HepG2 (cell line): Measurements from ENCODE around the gene SNRNP200. TPM values are rescaled to one million over a fixed set of nuclear protein-coding genes. Genes with fewer than 3 reads are reported as not detected.

ENCODE experiments used
- ATAC-seq: fragments of 200-7000 bp; cut with Tn5 transposase; 3 replicates; pipeline ENCODE4 v1.9.1; 2020; ENCODE audit warnings: mild to moderate bottlenecking, moderate library complexity
- BruUV-seq: library from RNA; stranded (reverse); fragments of 400-500 nt; replicated peaks from 2 replicates; lab custom pipeline; 2021; lab: Mats Ljungman, UMichigan
- CTCF ChIA-PET: fragments of 300-600 bp; formaldehyde crosslinking; extraction: SDS; loops from one replicate; lab custom pipeline; 2021; ENCODE audit warnings: low total read pairs, inconsistent platforms, low intra/inter-chr PET ratio; lab: Yijun Ruan, JAX
- POLR2A ChIA-PET: fragments of 350-600 bp; sonication (Branson Sonifier 250); formaldehyde crosslinking; loops from one replicate; lab custom pipeline; 2020; ENCODE audit warnings: antibody characterized with exemption, inconsistent platforms; lab: Yijun Ruan, JAX
- DNase-seq: peaks from one replicate; pipeline ENCODE4 v3.0.0-alpha.2; 2015; ENCODE audit warnings: low spot score
- FAIRE-seq: peaks from 3 replicates; lab custom pipeline; 2011; peaks lifted over from hg19 to GRCh38; lab: Jason Lieb, UNC
- H2AFZ ChIP-seq: one replicate; pipeline ENCODE4 v1.6.1; 2011; ENCODE audit warnings: low read length, inconsistent platforms
- H3K27ac ChIP-seq: fragments of 300-600 bp; 3 replicates; pipeline ENCODE4 v1.8.0; 2011; ENCODE audit warnings: mixed run types, mild to moderate bottlenecking, mixed read lengths, low read length, inconsistent platforms; ENCODE audit not compliant: insufficient read depth; ENCODE audit errors: extremely low read length
- H3K27me3 ChIP-seq, 2 experiments: fragments of 200-600 bp in 1 of 2; 2 replicates in 1 of 2; 3 replicates in 1 of 2; pipeline versions ENCODE4 v1.6.0 to v1.8.0; 2011; ENCODE audit warnings: low read length in 2 of 2, mild to moderate bottlenecking in 2 of 2, moderate library complexity in 2 of 2, inconsistent platforms in 1 of 2; ENCODE audit not compliant: insufficient read depth in 2 of 2, control insufficient read depth in 1 of 2
- H3K36me3 ChIP-seq, 2 experiments: fragments of 200-600 bp in 1 of 2; replicated peaks in 1 of 2; 2 replicates in 1 of 2; 3 replicates in 1 of 2; pipeline versions ENCODE4 v1.5.1 to v1.8.0; 2011; ENCODE audit warnings: low read length in 2 of 2, inconsistent platforms in 1 of 2; ENCODE audit not compliant: insufficient read depth in 2 of 2, control insufficient read depth in 1 of 2
- H3K4me1 ChIP-seq: 2 replicates; pipeline ENCODE4 v1.5.1; 2012; ENCODE audit warnings: low read length, inconsistent platforms; ENCODE audit not compliant: insufficient read depth
- H3K4me2 ChIP-seq: 2 replicates; pipeline ENCODE4 v1.6.0; 2011; ENCODE audit warnings: low read depth, low read length, inconsistent platforms
- H3K4me3 ChIP-seq, 3 experiments: fragments of 200-600 bp in 1 of 3; sonication (generic), shearing (Covaris generic) in 1 of 3; replicated peaks in 1 of 3; 2 replicates each; pipeline ENCODE4 v1.5.1; 2011 to 2016; ENCODE audit warnings: low read length in 3 of 3, inconsistent platforms in 2 of 3, low read depth in 2 of 3, mild to moderate bottlenecking in 2 of 3, control low read depth in 1 of 3, mixed read lengths in 1 of 3; ENCODE audit not compliant: insufficient read depth in 1 of 3
- H3K79me2 ChIP-seq: one replicate; pipeline ENCODE4 v1.6.1; 2011; ENCODE audit warnings: low read length, inconsistent platforms; ENCODE audit not compliant: insufficient read depth
- H3K9ac ChIP-seq: 2 replicates; pipeline ENCODE4 v1.6.0; 2011; ENCODE audit warnings: mild to moderate bottlenecking, low read depth, low read length, inconsistent platforms; ENCODE audit not compliant: insufficient read depth
- H3K9me3 ChIP-seq: 2 replicates; pipeline ENCODE4 v1.5.1; 2012; ENCODE audit warnings: mild to moderate bottlenecking, low read length
- H4K20me1 ChIP-seq: 2 replicates; pipeline ENCODE4 v1.6.0; 2011; ENCODE audit warnings: inconsistent platforms, mild to moderate bottlenecking, low read length, moderate library complexity; ENCODE audit not compliant: insufficient read depth
- CSRNP1 ChIP-seq: sonication (generic); formaldehyde crosslinking; IDR thresholded peaks from 2 replicates; pipeline ENCODE4 v1.8.1; 2023; ENCODE audit warnings: mild to moderate bottlenecking, missing genetic modification reagents
- HNF4G ChIP-seq, 2 experiments: sonication (generic) in 1 of 2; formaldehyde crosslinking in 1 of 2; IDR thresholded peaks; 2 replicates each; pipeline versions ENCODE4 v1.4.0 to v1.6.1; 2011 to 2020; ENCODE audit warnings: borderline replicate concordance in 2 of 2, low read depth in 2 of 2, mild to moderate bottlenecking in 2 of 2, low read length in 1 of 2, missing genetic modification reagents in 1 of 2, moderate library complexity in 1 of 2
- MIER2 ChIP-seq: IDR thresholded peaks from 2 replicates; pipeline ENCODE4 v1.6.1; 2016; ENCODE audit warnings: missing biosample characterization, missing genetic modification reagents
- PHF21A ChIP-seq: sonication (generic); formaldehyde crosslinking; IDR thresholded peaks from 2 replicates; pipeline ENCODE4 v1.5.0; 2020; ENCODE audit warnings: mild to moderate bottlenecking, missing genetic modification reagents
- ZNF567 ChIP-seq: sonication (generic); formaldehyde crosslinking; IDR thresholded peaks from 2 replicates; pipeline ENCODE4 v1.8.1; 2023; ENCODE audit warnings: mild to moderate bottlenecking, missing genetic modification reagents, borderline replicate concordance
- WGBS: methylation state at CpG from one replicate; pipeline ENCODE4 v1.1.6; 2017; ENCODE audit warnings: low lambda C conversion rate; 5-methylcytosine and 5-hydroxymethylcytosine counted together
- in situ Hi-C: cut with HindIII; loops from 2 replicates; pipeline ENCODE4 v1.10.0; 2017; ENCODE audit warnings: low pct_unique_long_range_greater_than_20kb; ENCODE audit not compliant: extremely low pct_ligation_motif_present
- intact Hi-C: fragments of 100-400 bp; cut with micrococcal nuclease; formaldehyde crosslinking; loops from one replicate; pipeline ENCODE4 v1.10.0; 2022; ENCODE audit not compliant: unreplicated experiment
- polyA plus RNA-seq, 8 experiments: library from polyadenylated mRNA; depleted of rRNA in 3 of 8; stranded (reverse) in 7 of 8; unstranded in 1 of 8; fragments of >200 nt; fragmentation: Illumina TruSeq in 4 of 8; extraction: Trizol in 4 of 8; gene quantifications; 2 replicates each; pipeline versions ENCODE4 v1.2.1 to v1.2.3, GENCODE V29; 2011 to 2016; ENCODE audit warnings: low read depth in 4 of 8, missing spikeins in 1 of 8, mixed read lengths in 1 of 8; ENCODE audit not compliant: insufficient read depth in 1 of 8
- total RNA-seq, 5 experiments: library from RNA; depleted of rRNA; stranded (reverse); fragments of >200 nt; fragmentation: Illumina TruSeq; extraction: Trizol; gene quantifications; 2 replicates each; pipeline ENCODE4 v1.2.3, GENCODE V29; 2016; ENCODE audit warnings: low read depth in 1 of 5
- TF ChIP-seq, protein P1 (sequence below): sonication (generic); formaldehyde crosslinking; conservative IDR thresholded peaks from 2 replicates; pipeline ENCODE4 v1.4.0; 2020; ENCODE audit warnings: mild to moderate bottlenecking, missing genetic modification reagents, moderate library complexity

SNRNP200 gene
- total and polyA plus RNA-seq, 2 of the 13 experiments (the other 11 are each of a cell fraction or from before 2014, with no cell fraction given) = 99.0 to 232 TPM

GRCh38 chr2:96239091-96239490, 66.3 kb downstream of the SNRNP200 start (continued):
- TF ChIP-seq, protein P1, sequence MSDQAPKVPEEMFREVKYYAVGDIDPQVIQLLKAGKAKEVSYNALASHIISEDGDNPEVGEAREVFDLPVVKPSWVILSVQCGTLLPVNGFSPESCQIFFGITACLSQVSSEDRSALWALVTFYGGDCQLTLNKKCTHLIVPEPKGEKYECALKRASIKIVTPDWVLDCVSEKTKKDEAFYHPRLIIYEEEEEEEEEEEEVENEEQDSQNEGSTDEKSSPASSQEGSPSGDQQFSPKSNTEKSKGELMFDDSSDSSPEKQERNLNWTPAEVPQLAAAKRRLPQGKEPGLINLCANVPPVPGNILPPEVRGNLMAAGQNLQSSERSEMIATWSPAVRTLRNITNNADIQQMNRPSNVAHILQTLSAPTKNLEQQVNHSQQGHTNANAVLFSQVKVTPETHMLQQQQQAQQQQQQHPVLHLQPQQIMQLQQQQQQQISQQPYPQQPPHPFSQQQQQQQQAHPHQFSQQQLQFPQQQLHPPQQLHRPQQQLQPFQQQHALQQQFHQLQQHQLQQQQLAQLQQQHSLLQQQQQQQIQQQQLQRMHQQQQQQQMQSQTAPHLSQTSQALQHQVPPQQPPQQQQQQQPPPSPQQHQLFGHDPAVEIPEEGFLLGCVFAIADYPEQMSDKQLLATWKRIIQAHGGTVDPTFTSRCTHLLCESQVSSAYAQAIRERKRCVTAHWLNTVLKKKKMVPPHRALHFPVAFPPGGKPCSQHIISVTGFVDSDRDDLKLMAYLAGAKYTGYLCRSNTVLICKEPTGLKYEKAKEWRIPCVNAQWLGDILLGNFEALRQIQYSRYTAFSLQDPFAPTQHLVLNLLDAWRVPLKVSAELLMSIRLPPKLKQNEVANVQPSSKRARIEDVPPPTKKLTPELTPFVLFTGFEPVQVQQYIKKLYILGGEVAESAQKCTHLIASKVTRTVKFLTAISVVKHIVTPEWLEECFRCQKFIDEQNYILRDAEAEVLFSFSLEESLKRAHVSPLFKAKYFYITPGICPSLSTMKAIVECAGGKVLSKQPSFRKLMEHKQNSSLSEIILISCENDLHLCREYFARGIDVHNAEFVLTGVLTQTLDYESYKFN = no peak
- TF ChIP-seq MIER2 (CRISPR knock-in tag) = no peak

- H3K4me2 ChIP-seq = no peak overlapping the region
- intact Hi-C loops = no loop called here
- no TSS peak for BruUV-seq
- H3K9me3 ChIP-seq = no peaks in the 10 kb centered on the region
- H3K4me1 ChIP-seq = peaks cover 16% of the 10 kb centered on the region; the same call in 1 of the 2 replicates
- H4K20me1 ChIP-seq = no peaks in the 10 kb centered on the region
- ATAC-seq = no peak
- ChIA-PET POLR2A (interaction anchor here (0.9 to 1.8 kb wide), 2 partner anchors 22 to 30 kb away, joined by 3 to 8 read pairs; partner anchors contain the start of gene STARD7), CTCF (no interaction called here)
- 100% methylated on average over 3 of the region's 3 CpGs for WGBS
- no peaks in the 10 kb centered on the region for H3K79me2 ChIP-seq
- no peak for TF ChIP-seq PHF21A (CRISPR knock-in tag)
- TF ChIP-seq CSRNP1 = no peak
- TF ChIP-seq HNF4G (IDR thresholded peaks at IDR 0.05; ENCODE audit: borderline replicate concordance, low read depth, low read length) = no peak
- no peak for TF ChIP-seq HNF4G (CRISPR knock-in tag; IDR thresholded peaks at IDR 0.05; ENCODE audit: borderline replicate concordance, low read depth)
- no peak for TF ChIP-seq ZNF567
- TF ChIP-seq, all 625 proteins: peak for 0
- no peak for DNase-seq
- no peak for FAIRE-seq
- Histone ChIP-seq H3K27ac (no peak overlapping the region), H2AFZ (no peak overlapping the region), H3K9ac (no peak overlapping the region), H3K36me3 (peaks cover 2 to 17% of the 10 kb centered on the region in 2 experiments; a peak in 3 of 5 replicates), H3K27me3 (no peaks in the 10 kb centered on the region), H3K4me3 (no peak overlapping the region)
- in situ Hi-C loops = no loop called here
Measured at GRCh38 chr2:96238266-96238665, 67.1 kb downstream of the SNRNP200 start.
